K562 (cell line): ENCODE results near the gene MADCAM1. TPM values are rescaled to one million over a fixed set of nuclear protein-coding genes. Genes with fewer than 3 reads are reported as not detected.
A peak's percentile ranks its signal among the peaks of the same experiment; 100 is the strongest.

Experiments used
- CHCHD3 ChIP-seq: fragments of 250-450 bp; sonication (Bioruptor Pico); IDR thresholded peaks from 2 replicates; pipeline ENCODE4 v2.1.2; 2022; ENCODE audit warnings: mild to moderate bottlenecking
- CLOCK ChIP-seq: fragments of 250-450 bp; sonication (Bioruptor Pico); IDR thresholded peaks from 2 replicates; pipeline ENCODE4 v1.4.0; 2020; ENCODE audit warnings: mild to moderate bottlenecking, moderate library complexity, borderline replicate concordance
- JUNB ChIP-seq: fragments of 450-650 bp; formaldehyde crosslinking; conservative IDR thresholded peaks from 2 replicates; pipeline ENCODE4 v1.4.0; 2020; ENCODE audit warnings: mild to moderate bottlenecking
- MTA1 ChIP-seq: fragments of 450-650 bp; IDR thresholded peaks from 2 replicates; pipeline ENCODE4 v1.6.1; 2017; ENCODE audit warnings: borderline replicate concordance
- PRPF4 ChIP-seq: fragments of 200-400 bp; formaldehyde crosslinking; IDR thresholded peaks from one replicate; pipeline ENCODE4 v1.6.1; 2017; ENCODE audit warnings: low read length, low read depth, mild to moderate bottlenecking; ENCODE audit not compliant: insufficient read depth, poor library complexity, severe bottlenecking
- ZBTB33 ChIP-seq: sonication (generic); formaldehyde crosslinking; IDR thresholded peaks from 2 replicates; pipeline ENCODE4 v1.8.1; 2023; ENCODE audit warnings: mild to moderate bottlenecking, missing genetic modification reagents
- ZBTB7A ChIP-seq: IDR thresholded peaks from 2 replicates; pipeline ENCODE4 v1.6.1; 2011; ENCODE audit warnings: low read depth, mild to moderate bottlenecking, low read length, moderate library complexity, borderline replicate concordance; ENCODE audit not compliant: control insufficient read depth
- ZNF277 ChIP-seq: fragments of 250-450 bp; sonication (Bioruptor Pico); IDR thresholded peaks from 2 replicates; pipeline ENCODE4 v1.8.0; 2022; ENCODE audit warnings: inconsistent platforms, mild to moderate bottlenecking, moderate library complexity, borderline replicate concordance
- ZNF407 ChIP-seq: fragments of 450-650 bp; IDR thresholded peaks from 2 replicates; pipeline ENCODE4 v1.6.1; 2016; ENCODE audit warnings: low read depth
- ZSCAN32 ChIP-seq: fragments of 450-650 bp; formaldehyde crosslinking; IDR thresholded peaks from 2 replicates; pipeline ENCODE4 v1.4.0; 2020; ENCODE audit warnings: mild to moderate bottlenecking, moderate library complexity
- polyA plus RNA-seq, 8 experiments: library from polyadenylated mRNA; depleted of rRNA in 4 of 8; stranded (reverse) in 5 of 8; unstranded in 3 of 8; fragments of >200 nt; fragmentation: Nextera tagmentation in 2 of 8; fragmentation: Illumina TruSeq in 1 of 8; extraction: Ambion mirVana in 2 of 8; extraction: Trizol in 1 of 8; gene quantifications; 2 replicates each; pipeline versions ENCODE4 v1.2.1 to v1.2.3, GENCODE V29; 2011 to 2014; ENCODE audit warnings: inconsistent platforms in 1 of 8, missing spikeins in 1 of 8
- total RNA-seq, 7 experiments: library from RNA; depleted of rRNA in 6 of 7; stranded (reverse); fragments of >200 nt in 6 of 7; fragmentation: Illumina TruSeq in 2 of 7; extraction: Trizol in 2 of 7; gene quantifications; 2 replicates each; pipeline versions ENCODE4 v1.2.1 to v1.2.3, GENCODE V29; 2011 to 2021; ENCODE audit warnings: low replicate concordance in 1 of 7

The MADCAM1 gene
- total and polyA plus RNA-seq, 9 of the 15 experiments (the other 6 are each of a cell fraction or from before 2014, with no cell fraction given), result 0.09 to 0.36 (median 0.09) TPM; not detected in 6

GRCh38 chr19:507286-508203 lies 11.3 kb downstream of the MADCAM1 start, which contains the start of gene TPGS1 (continued):
- TF ChIP-seq ZBTB7A (peak; percentile 33; the same call in 1 of the 2 replicates), ZNF277 (CRISPR knock-in tag) (no peak), MTA1 (no peak; the same call in 1 of the 2 replicates), JUNB (no peak), ZSCAN32 (CRISPR knock-in tag) (no peak), CHCHD3 (CRISPR knock-in tag) (no peak), CLOCK (CRISPR knock-in tag) (no peak), PRPF4 (no peak), ZNF407 (no peak), ZBTB33 (CRISPR knock-in tag) (no peak; the same call in 1 of the 2 replicates)
